Adrenal gland (tissue), 12 donors: Measurements from ENCODE around the gene TMOD1. TPM values are rescaled to one million over a fixed set of nuclear protein-coding genes. Genes with fewer than 3 reads are reported as not detected.
"Not testable (repeated sequence)": the region's sequence is repeated elsewhere in the genome, so short reads cannot be mapped to it uniquely, and the experiment has no call there.

Experiments used
- DNase-seq, 7 donors: peaks; one replicate each; pipeline ENCODE4 v3.0.0-alpha.2; 2019 to 2020
- H3K27ac ChIP-seq, 5 donors: fragments of 200-600 bp; sonication (generic) in 4 of 5; 1 replicate in 3 of 5; 2 replicates in 2 of 5; pipeline versions ENCODE4 v1.5.1 to v1.8.0; 2016 to 2020; ENCODE audit warnings: mild to moderate bottlenecking in 1 of 5
- H3K27me3 ChIP-seq: fragments of 200-600 bp; 2 replicates; pipeline ENCODE4 v1.8.0; 2021
- H3K36me3 ChIP-seq, 2 donors: fragments of 200-600 bp; replicated peaks in 1 of 2; 1 replicate in 1 of 2; 2 replicates in 1 of 2; pipeline versions ENCODE4 v1.5.1 to v1.8.0; 2018 to 2022
- H3K4me1 ChIP-seq, 2 donors: fragments of 200-600 bp; replicated peaks in 1 of 2; 1 replicate in 1 of 2; 2 replicates in 1 of 2; pipeline versions ENCODE4 v1.5.1 to v1.8.0; 2018 to 2021
- H3K4me3 ChIP-seq, 4 donors: fragments of 200-600 bp; sonication (generic) in 3 of 4; one replicate each; pipeline ENCODE4 v1.5.1; 2016 to 2018
- H3K9me3 ChIP-seq, 3 donors: fragments of 200-600 bp; sonication (generic) in 1 of 3; replicated peaks in 1 of 3; 1 replicate in 2 of 3; 2 replicates in 1 of 3; pipeline versions ENCODE4 v1.5.1 to v1.8.0; 2016 to 2021
- POLR2A ChIP-seq, 2 donors: fragments of 450-650 bp; IDR thresholded peaks; one replicate each; pipeline ENCODE4 v1.6.1; 2017; ENCODE audit warnings: antibody characterized with exemption in 2 of 2, mild to moderate bottlenecking in 2 of 2, moderate library complexity in 1 of 2
- WGBS, 4 donors: extraction: QIAGEN DNeasy Blood & Tissue Kit in 2 of 4; methylation state at CpG; one replicate each; pipeline versions ENCODE4 v1.1.5 to v1.1.7; 2013 to 2017; 5-methylcytosine and 5-hydroxymethylcytosine counted together
- intact Hi-C, 2 donors: fragments of 100-400 bp; cut with DNase I; formaldehyde crosslinking; loops; one replicate each; pipeline versions ENCODE4 v1.14.1 to v1.15.0; 2022 to 2023
- polyA plus RNA-seq, 3 donors: library from polyadenylated mRNA; stranded (reverse); fragments of 200-250 nt in 2 of 3; fragments of 350-450 nt in 1 of 3; fragmentation: Illumina TruSeq in 1 of 3; extraction: RNeasy Lipid Tissue Mini Kit (QIAGEN cat#74804) in 1 of 3; gene quantifications; one replicate each; pipeline ENCODE4 v1.2.3, GENCODE V29; 2013 to 2014
- total RNA-seq, 9 donors: library from RNA; depleted of rRNA in 4 of 9; stranded (reverse); fragments of >200 nt in 4 of 9; fragments of 120-200 nt in 1 of 9; fragmentation: NEBNext Ultra II Directional in 1 of 9; extraction: Animal tissue kit (Norgen Biotek cat#: 25700) in 1 of 9; gene quantifications; one replicate each; pipeline versions ENCODE4 v1.1.0 to v1.2.4, GENCODE V29; 2013 to 2023
- TF ChIP-seq, protein P1 (sequence below), 6 experiments: fragments of 450-650 bp in 4 of 6; fragments of 200-600 bp in 2 of 6; sonication (generic) in 1 of 6; IDR thresholded peaks; 1 replicate in 5 of 6; 2 replicates in 1 of 6; pipeline versions ENCODE4 v1.5.1 to v1.8.0; 2016 to 2021; ENCODE audit warnings: antibody characterized with exemption in 6 of 6, mild to moderate bottlenecking in 2 of 6, moderate library complexity in 1 of 6
- donor health status: healthy with polysubstance abuse.
- donor health status: Bipolar disorder and iron deficiency.
- donor health status: DM: yes; HTN: yes; CAD: no.
- donor health status: DM: no; HTN: no; CAD: no.
- donor health status: DM: no; HTN: no; CAD: no.
- donor health status: DM: yes; HTN: yes; CAD: no.

TMOD1 gene
- total and polyA plus RNA-seq, 12 donors = 23.9 to 91.2 (median 59.8) TPM

DNA sequence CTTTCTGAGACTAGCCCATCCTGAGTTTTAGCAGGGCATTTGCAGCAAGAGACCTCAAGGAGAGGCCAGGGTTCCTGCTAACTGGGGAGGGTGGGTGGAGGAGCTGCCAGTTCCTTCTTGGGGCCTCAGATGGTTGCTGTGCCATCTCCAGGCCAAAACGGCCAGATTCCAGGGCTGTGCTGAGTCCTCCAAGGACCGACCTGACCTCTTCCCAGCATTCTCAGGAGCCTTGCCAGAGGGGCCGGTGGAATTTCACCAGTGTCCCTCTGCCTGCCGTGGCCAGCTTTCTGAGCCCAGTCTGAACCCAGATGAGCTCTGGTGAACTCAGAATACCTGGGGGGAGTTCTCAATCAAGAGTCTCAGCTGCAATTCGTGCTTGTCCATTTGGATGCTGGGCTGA lies 77.4 kb downstream of the TMOD1 start:
- Histone ChIP-seq H3K27me3 (no peaks in the 10 kb centered on the region), H3K4me3 (no peak overlapping the region), H3K27ac (no peak overlapping the region), H3K9me3 (no peaks in the 10 kb centered on the region), H3K36me3 (peaks cover 0 to 8% of the 10 kb centered on the region in 2 donors), H3K4me1 (no peaks in the 10 kb centered on the region)
- no peak for TF ChIP-seq POLR2A (IDR thresholded peaks at IDR 0.05)
- TF ChIP-seq, protein P1, sequence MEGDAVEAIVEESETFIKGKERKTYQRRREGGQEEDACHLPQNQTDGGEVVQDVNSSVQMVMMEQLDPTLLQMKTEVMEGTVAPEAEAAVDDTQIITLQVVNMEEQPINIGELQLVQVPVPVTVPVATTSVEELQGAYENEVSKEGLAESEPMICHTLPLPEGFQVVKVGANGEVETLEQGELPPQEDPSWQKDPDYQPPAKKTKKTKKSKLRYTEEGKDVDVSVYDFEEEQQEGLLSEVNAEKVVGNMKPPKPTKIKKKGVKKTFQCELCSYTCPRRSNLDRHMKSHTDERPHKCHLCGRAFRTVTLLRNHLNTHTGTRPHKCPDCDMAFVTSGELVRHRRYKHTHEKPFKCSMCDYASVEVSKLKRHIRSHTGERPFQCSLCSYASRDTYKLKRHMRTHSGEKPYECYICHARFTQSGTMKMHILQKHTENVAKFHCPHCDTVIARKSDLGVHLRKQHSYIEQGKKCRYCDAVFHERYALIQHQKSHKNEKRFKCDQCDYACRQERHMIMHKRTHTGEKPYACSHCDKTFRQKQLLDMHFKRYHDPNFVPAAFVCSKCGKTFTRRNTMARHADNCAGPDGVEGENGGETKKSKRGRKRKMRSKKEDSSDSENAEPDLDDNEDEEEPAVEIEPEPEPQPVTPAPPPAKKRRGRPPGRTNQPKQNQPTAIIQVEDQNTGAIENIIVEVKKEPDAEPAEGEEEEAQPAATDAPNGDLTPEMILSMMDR (IDR thresholded peaks at IDR 0.05) = no peak
- WGBS, 4 donors = 62 to 83% (median 76%) methylated on average over 4 to 5 of the region's 5 CpGs
- DNase-seq = peak in 3 of 7 donors; percentile 11 to 52 (median 20)
- intact Hi-C loops = no loop called here

DNA sequence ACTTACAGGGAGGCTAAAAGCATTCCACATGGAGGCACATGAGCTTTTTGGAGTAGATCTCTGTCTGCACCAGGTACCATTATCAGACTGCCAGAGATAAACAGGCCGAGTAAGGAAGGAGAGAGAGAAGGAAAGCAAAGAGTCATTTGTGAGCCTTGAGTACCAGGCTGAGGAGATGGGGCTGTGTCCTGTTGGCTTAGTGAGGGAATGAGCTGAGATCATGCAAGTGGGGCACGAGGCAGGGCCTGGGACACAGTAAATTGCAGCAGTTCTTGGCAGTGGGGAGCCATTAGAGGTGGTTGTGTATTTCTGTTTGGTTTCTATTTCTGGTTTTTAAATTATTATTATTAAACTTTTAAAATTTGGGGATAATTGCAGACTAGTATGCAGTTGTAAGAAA lies 78.4 kb downstream of the TMOD1 start:
- TF ChIP-seq, protein P1 (IDR thresholded peaks at IDR 0.05) = no peak
- no peak for TF ChIP-seq POLR2A (IDR thresholded peaks at IDR 0.05)
- DNase-seq = peak in 1 of 7 donors; percentile 18
- Histone ChIP-seq H3K27me3 (no peaks in the 10 kb centered on the region), H3K9me3 (no peaks in the 10 kb centered on the region), H3K36me3 (peaks cover 0 to 8% of the 10 kb centered on the region in 2 donors), H3K4me1 (no peaks in the 10 kb centered on the region), H3K27ac (no peak overlapping the region), H3K4me3 (no peak overlapping the region)
- 76 to 84% (median 82%) methylated on average over 2 of the region's 2 CpGs for WGBS, 4 donors
- intact Hi-C loops = no loop called here

DNA sequence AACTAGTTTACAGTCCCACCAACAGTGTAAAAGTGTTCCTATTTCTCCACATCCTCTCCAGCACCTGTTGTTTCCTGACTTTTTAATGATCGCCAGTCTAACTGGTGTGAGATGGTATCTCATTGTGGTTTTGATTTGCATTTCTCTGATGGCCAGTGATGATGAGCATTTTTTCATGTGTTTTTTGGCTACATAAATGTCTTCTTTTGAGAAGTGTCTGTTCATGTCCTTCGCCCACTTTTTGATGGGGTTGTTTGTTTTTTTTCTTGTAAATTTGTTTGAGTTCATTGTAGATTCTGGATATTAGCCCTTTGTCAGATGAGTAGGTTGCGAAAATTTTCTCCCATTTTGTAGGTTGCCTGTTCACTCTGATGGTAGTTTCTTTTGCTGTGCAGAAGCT lies 80.1 kb downstream of the TMOD1 start:
- WGBS, 4 donors = no CpG with 5 or more reads among the region's 3 CpGs
- H3K27ac ChIP-seq, H3K4me1 ChIP-seq, intact Hi-C loops, H3K4me3 ChIP-seq, H3K9me3 ChIP-seq, H3K27me3 ChIP-seq, H3K36me3 ChIP-seq, DNase-seq: not testable (repeated sequence)

DNA sequence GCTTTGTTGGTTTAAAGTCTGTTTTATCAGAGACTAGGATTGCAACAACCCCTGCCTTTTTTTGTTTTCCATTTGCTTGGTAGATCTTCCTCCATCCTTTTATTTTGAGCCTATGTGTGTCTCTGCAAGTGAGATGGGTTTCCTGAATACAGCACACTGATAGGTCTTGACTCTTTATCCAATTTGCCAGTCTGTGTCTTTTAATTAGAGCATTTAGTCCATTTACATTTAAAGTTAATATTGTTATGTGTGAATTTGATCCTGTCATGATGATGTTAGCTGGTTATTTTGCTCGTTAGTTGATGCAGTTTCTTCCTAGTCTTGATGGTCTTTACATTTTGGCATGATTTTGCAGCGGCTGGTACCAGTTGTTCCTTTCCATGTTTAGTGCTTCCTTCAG lies 83.3 kb downstream of the TMOD1 start:
- no CpG with 5 or more reads among the region's 2 CpGs for WGBS, 4 donors

DNA sequence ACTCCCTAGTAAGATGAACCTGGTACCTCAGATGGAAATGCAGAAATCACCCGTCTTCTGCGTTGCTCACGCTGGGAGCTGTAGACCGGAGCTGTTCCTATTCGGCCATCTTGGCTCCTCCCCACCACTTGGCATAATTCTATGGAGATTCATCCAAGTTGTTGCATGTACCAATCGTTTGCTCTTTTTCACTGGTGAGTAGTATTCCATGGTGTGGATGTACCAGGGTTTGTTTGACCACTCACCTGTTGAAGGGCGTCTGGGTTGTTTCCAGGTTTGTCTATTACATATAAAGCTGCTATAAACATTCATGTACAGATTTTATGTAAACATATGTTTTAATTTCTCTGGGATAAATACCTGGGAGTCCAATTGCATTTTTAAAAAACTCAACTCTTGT lies 85.4 kb downstream of the TMOD1 start:
- H3K27ac ChIP-seq, H3K4me3 ChIP-seq, H3K9me3 ChIP-seq, H3K27me3 ChIP-seq, H3K4me1 ChIP-seq, H3K36me3 ChIP-seq, intact Hi-C loops: not testable (repeated sequence)
- peak in 1 of 7 donors; percentile 9 for DNase-seq
- 94 to 98% (median 95%) methylated on average over 6 to 7 of the region's 7 CpGs for WGBS, 4 donors

More for the DNA sequence above, 83.3 kb downstream of the TMOD1 start:
- H3K36me3 ChIP-seq, H3K27ac ChIP-seq, H3K9me3 ChIP-seq, H3K4me3 ChIP-seq, intact Hi-C loops, H3K27me3 ChIP-seq, DNase-seq, H3K4me1 ChIP-seq: not testable (repeated sequence)

DNA sequence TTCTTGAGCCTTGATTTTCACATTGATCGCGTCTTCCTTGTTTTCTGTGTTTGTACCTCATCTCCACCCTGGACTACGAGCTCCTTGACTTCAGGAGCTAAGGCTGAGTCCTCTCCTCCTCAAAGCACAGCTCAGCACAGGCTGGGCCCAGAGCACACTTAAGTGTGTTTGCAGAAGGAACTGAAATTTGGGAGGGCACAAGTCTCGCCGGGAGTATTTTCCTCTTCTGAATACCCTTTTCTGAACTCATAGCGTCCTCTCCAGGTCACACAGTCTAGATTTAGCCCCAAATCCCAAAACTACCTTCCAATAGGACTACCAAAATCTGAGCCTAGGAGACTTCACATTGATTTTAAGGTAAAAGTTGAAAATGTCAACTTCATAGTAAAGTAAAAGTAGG lies 90.1 kb downstream of the TMOD1 start:
- Histone ChIP-seq H3K9me3 (no peaks in the 10 kb centered on the region), H3K27me3 (no peaks in the 10 kb centered on the region), H3K4me3 (no peak overlapping the region), H3K27ac (no peak overlapping the region), H3K36me3 (peaks cover 0 to 21% of the 10 kb centered on the region in 2 donors), H3K4me1 (peaks cover 0 to 7% of the 10 kb centered on the region in 2 donors)
- DNase-seq = no peak
- 82 to 86% (median 85%) methylated on average over 6 of the region's 6 CpGs for WGBS, 4 donors
- TF ChIP-seq POLR2A (IDR thresholded peaks at IDR 0.05) = no peak
- TF ChIP-seq, protein P1 (IDR thresholded peaks at IDR 0.05) = no peak
- intact Hi-C loops = no loop called here
